Caki2 (cell line): Measurements from ENCODE around the gene SLX4. TPM values are rescaled to one million over a fixed set of nuclear protein-coding genes. Genes with fewer than 3 reads are reported as not detected.

Experiments
- DNase-seq: peaks from one replicate; pipeline ENCODE4 v3.0.0-alpha.2; 2015; ENCODE audit warnings: low read depth
- in situ Hi-C: cut with HindIII; loops from 2 replicates; pipeline ENCODE4 v1.10.0; 2016; ENCODE audit warnings: low sequenced_read_pairs, low pct_unique_long_range_greater_than_20kb, mixed read lengths
- total RNA-seq: library from RNA; depleted of rRNA; stranded (reverse); fragments of >200 nt; shearing (Covaris generic); gene quantifications from 2 replicates; pipeline ENCODE4 v1.2.3, GENCODE V29; 2014; ENCODE audit warnings: low replicate concordance

The SLX4 gene
- total RNA-seq, 1 experiment from 2014 or later = 4.8 TPM

- no peak for DNase-seq
- in situ Hi-C loops = no loop called here
Measured at GRCh38 chr16:3589441-3589921, 21.9 kb downstream of the SLX4 start.

GRCh38 chr16:3589001-3589400 lies 22.4 kb downstream of the SLX4 start:
- in situ Hi-C loops = no loop called here
- DNase-seq = no peak

DNA sequence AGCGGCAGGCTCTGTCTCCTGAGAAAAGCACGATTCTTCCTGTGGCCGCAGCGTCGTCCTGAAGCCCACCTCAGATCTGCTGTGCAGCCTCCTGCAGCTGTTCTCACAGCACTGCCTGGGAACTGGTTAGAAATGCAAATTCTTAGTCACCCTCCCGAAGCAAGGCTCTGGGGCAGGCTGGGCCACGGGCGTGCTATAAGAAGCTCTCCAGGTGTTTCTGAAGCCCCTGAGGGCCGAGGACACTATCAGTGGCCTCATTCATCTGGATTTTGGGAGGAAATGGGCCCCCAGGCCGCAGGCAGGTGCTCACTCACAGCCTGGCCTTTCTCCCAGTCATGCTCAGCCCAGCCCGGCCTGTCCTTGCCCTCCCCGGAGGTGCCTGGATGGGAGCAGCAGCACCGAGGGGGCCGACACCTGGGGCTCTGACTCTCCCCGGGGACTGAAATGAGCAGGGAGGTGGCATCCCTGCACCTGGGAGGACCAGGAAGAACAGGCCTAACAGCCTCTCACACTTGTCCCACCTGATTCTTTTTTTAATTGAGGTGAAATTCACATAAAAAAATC lies 23.8 kb downstream of the SLX4 start:
- in situ Hi-C loops = no loop called here
- no peak for DNase-seq

GRCh38 chr16:3584412-3584811 lies 27.0 kb downstream of the SLX4 start:
- no peak for DNase-seq
- in situ Hi-C loops = no loop called here

GRCh38 chr16:3583303-3584038 lies 27.9 kb downstream of the SLX4 start:
- in situ Hi-C loops = no loop called here
- DNase-seq = no peak

GRCh38 chr16:3582276-3583165 lies 28.9 kb downstream of the SLX4 start:
- DNase-seq = no peak
- in situ Hi-C loops = no loop called here

DNA sequence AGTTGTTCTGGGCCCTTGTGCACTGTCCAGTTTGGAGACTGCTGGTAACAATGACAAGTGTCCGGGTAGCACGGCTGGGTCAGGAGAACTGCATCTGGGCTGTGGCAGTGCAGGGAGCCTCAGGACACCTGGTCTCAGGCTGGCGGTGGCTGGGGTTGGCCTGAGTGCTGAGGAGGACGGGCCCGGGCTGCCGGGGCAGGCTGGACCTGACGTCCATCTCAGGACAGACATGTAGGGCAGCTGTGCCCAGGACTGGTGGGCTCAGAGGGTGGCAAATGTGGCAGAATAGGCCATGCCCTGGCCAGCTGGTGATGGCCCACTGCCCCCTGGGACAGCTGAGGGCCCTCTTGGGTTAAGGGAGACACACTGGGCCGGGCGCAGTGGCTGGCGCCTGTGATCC lies 30.0 kb downstream of the SLX4 start:
- in situ Hi-C loops = no loop called here
- no peak for DNase-seq

- no peak for DNase-seq
- in situ Hi-C loops = no loop called here
Measured at GRCh38 chr16:3580686-3581085, 30.7 kb downstream of the SLX4 start.

- no peak for DNase-seq
- in situ Hi-C loops = no loop called here
Measured at GRCh38 chr16:3580251-3580651, 31.2 kb downstream of the SLX4 start.

DNA sequence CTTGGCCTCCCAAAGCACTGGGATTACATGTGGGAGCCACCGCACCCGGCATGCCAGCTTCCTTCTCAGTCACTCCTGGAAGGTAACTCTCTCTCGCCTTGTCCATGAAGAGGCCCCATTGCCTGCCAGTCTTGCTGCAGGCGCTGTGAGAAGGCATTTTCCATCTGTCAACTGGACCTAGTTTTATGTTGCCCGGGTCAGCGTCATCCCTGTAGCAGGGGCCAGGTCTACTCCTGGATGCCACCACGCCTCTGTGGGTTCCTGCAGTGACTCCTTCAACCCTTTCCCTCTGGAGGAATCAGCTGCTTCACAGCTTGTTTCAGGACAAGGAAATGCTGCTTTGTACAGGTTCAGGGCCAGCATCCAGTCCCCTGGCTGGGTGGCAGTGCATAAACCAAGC lies 31.6 kb downstream of the SLX4 start:
- no peak for DNase-seq
- in situ Hi-C loops = no loop called here

- no peak for DNase-seq
- in situ Hi-C loops = no loop called here
Measured at GRCh38 chr16:3578610-3579551, 32.5 kb downstream of the SLX4 start.

DNA sequence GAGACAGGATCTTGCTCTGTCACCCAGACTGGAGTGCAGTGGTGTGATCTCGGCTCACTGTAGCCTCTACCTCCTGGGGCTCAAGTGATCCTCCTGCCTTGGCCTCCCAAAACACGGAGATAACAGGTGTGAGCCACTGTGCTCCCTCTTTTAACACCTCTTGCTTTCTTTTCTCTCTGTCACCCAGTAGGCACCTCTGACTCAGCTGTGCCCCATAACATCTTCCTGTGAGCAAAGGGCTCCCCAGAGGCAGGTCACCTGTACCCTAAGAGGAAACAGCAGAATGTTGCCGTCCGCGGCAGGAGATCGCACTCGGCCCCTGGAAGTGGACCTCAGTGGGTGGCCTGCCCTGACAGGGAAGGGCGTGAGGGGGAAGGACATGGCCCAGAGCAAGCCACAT lies 33.3 kb downstream of the SLX4 start:
- DNase-seq = no peak
- in situ Hi-C loops = no loop called here

GRCh38 chr16:3577302-3577752 lies 34.1 kb downstream of the SLX4 start, which contains the start of gene NLRC3:
Gene NLRC3 (minus strand): TSS chr16:3577403. CDS start chr16:3565036, 12,367 bp downstream.
- in situ Hi-C loops = no loop called here
- DNase-seq = no peak

DNA sequence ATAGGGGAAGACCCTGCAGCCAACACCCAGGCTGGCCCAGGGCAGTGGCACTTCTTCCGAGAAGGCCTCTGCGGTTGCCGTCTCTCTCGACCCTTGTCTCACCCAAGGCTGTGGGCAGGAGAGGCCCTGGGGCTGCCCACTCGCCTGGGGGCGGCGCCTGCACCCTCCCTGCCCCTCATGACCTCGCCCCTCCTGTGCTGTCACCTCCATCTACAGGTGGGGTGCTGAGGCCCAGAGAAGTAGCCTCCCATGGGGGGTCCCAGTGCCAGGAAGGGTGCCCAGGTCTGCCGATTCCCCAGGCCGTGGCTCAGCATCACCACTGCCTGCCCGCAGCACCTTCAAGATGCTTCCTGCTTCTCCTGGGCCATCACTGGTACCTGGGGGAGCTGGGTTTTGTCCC lies 35.2 kb downstream of the SLX4 start:
- in situ Hi-C loops = no loop called here
- DNase-seq = no peak

DNA sequence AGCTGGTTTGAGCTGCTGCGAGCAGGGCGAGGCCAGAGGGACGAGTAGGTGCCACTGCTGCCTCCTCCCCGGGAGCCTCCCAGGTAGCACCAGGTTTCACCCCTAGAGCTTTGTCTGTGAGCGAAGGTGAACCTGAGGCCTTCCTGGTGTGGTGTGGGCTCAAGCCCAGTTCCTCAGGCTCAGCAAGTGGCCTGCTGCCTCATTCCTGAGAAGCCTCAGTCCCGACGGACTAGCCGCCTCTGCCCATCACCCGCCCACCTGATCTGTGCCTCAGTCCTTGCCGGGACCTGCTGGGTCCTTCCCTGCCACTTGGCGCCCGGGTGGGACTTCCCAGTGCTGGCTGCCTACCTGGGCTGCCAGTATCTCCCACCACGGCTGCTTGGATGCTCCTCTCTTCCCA lies 35.9 kb downstream of the SLX4 start:
- DNase-seq = no peak
- in situ Hi-C loops = no loop called here

DNA sequence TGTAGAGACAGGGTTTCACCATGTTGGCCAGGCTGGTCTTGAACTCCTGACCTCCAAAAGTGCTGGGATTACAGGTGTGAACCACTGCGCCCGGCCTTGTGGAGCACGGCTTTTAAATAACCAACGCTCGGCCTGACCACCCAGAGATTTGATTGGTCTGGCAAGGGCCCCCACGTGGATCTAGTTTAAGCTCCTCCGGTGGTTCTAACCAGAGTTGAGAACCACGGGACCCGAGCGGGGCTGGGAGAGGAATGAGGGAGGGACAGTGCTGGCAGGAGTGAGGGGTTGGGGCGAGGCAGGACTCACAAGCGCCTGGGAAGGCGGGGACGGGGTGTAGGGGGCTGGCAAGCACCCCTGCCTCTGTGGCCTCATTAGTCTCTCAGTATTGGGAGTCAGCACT lies 37.2 kb downstream of the SLX4 start:
- in situ Hi-C loops = no loop called here
- no peak for DNase-seq

DNA sequence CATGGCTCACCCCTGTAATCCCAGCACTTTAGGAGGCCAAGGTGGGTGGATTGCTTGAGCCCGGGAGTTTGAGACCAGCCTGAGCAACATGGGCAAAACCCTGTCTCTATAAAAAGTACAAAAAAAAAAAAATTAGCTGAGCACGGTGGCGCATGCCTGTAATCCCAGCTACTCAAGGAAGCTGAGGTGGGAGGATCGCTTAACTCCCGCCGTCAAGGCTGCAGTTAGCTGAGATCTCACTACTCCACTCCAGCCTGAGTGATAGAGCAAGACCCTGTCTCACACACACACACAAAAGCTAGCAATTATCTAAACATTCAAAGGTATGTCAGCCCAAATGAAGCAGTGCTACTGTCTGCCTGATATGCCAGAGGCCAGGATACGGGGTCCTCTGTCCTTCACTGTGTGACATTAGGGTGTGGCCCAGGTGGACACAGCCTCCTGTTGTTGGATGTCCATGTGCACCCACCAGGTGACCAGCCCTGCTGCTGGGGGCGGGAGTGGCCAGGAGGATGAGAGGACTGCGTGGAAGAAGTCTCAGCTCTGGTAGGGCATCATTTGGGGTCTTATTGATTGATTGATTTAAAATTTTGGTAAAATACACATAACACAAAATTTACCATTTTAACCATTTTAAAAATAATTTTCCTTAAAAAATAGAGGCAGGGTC lies 38.1 kb downstream of the SLX4 start:
- in situ Hi-C loops = no loop called here

More for the DNA sequence above, 38.1 kb downstream of the SLX4 start:
- no peak for DNase-seq
